Right atrium auricular region (tissue), 2 donors: ENCODE data around the gene NDUFA3. TPM values are rescaled to one million over a fixed set of nuclear protein-coding genes. Genes with fewer than 3 reads are reported as not detected.

Experiments used
- DNase-seq: peaks from one replicate; pipeline ENCODE4 v3.0.0-alpha.2; 2019; ENCODE audit warnings: low spot score
- H3K27ac ChIP-seq, 2 donors: fragments of 200-600 bp; sonication (generic); 1 replicate in 1 of 2; 2 replicates in 1 of 2; pipeline ENCODE4 v1.5.1; 2016 to 2019
- H3K27me3 ChIP-seq, 2 donors: fragments of 200-600 bp; sonication (generic); one replicate each; pipeline versions ENCODE4 v1.5.1 to v1.6.0; 2017 to 2019
- H3K36me3 ChIP-seq: fragments of 200-600 bp; sonication (generic); one replicate; pipeline ENCODE4 v1.5.1; 2016
- H3K4me1 ChIP-seq, 2 donors: fragments of 200-600 bp; sonication (generic); one replicate each; pipeline versions ENCODE4 v1.5.1 to v1.6.0; 2017 to 2019
- H3K4me3 ChIP-seq, 2 donors: fragments of 200-600 bp; sonication (generic); 1 replicate in 1 of 2; 2 replicates in 1 of 2; pipeline ENCODE4 v1.5.1; 2017 to 2019; ENCODE audit warnings: mild to moderate bottlenecking in 1 of 2, moderate library complexity in 1 of 2
- H3K9me3 ChIP-seq, 2 donors: fragments of 200-600 bp; sonication (generic); one replicate each; pipeline ENCODE4 v1.5.1; 2019
- total RNA-seq, 2 donors: library from RNA; depleted of rRNA; stranded (reverse); fragments of >200 nt; gene quantifications; one replicate each; pipeline ENCODE4 v1.1.0, GENCODE V29; 2016
- TF ChIP-seq, protein P1 (sequence below), 2 donors: fragments of 200-600 bp; sonication (generic); IDR thresholded peaks; one replicate each; pipeline ENCODE4 v1.5.1; 2019; ENCODE audit warnings: antibody characterized with exemption in 2 of 2

Gene NDUFA3
- 100 to 1,000 TPM in 1 of 2 donors, 10 to 100 TPM in 1; 51.3 to 108 TPM for total RNA-seq

DNA sequence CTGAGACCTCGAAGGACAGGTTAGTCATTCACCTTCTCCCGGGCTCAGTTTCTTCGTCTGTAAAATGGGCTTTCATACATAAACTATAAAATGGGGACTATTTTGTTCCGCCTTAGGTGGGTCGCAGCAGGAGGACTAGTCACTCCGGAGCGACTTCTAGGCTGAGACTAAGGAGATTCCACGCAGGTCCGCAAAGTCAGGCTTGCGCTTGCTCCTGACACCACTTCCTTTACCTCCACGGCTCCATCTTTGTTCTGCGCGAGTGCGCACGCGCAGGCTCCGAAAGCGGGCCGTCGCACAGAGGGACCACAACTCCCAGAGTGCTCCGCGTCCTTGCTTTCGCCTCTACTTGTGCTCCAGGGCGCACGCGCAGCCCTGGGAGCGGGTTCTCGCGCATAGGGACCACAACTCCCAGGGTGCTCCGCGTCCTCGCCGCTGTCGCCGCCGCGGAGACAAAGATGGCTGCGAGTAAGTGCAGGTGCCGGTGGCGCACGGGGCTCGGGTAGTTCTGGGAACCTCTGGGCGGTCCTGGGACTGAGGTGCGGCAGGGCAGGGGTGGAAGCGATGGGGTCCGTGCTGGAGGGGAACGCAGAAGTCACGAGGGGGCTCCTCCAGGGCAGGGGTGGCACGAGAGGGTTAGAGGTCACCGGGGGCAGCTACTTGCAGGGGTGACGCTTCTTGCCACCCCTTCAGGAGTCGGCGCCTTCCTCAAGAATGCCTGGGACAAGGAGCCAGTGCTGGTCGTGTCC, at the start of gene NDUFA3:
NDUFA3 (plus strand) TSS at position 435 of the 749 bp plus-strand sequence; CDS start at position 459, 24 bp downstream.
- peak within 1 kb of the TSS; percentile 89 to 96 for H3K4me3 ChIP-seq
- DNase-seq, result peak; percentile 97
- no peaks in the 10 kb centered on the region for H3K9me3 ChIP-seq
- H3K27me3 ChIP-seq, result no peaks in the 10 kb centered on the region
- H3K4me1 ChIP-seq, result peaks cover 0 to 13% of the 10 kb centered on the region in 2 donors
- peak within 1 kb of the TSS; percentile 82 to 84 for H3K27ac ChIP-seq
- H3K36me3 ChIP-seq, result peaks cover 22% of the 10 kb centered on the region
- TF ChIP-seq, protein P1, sequence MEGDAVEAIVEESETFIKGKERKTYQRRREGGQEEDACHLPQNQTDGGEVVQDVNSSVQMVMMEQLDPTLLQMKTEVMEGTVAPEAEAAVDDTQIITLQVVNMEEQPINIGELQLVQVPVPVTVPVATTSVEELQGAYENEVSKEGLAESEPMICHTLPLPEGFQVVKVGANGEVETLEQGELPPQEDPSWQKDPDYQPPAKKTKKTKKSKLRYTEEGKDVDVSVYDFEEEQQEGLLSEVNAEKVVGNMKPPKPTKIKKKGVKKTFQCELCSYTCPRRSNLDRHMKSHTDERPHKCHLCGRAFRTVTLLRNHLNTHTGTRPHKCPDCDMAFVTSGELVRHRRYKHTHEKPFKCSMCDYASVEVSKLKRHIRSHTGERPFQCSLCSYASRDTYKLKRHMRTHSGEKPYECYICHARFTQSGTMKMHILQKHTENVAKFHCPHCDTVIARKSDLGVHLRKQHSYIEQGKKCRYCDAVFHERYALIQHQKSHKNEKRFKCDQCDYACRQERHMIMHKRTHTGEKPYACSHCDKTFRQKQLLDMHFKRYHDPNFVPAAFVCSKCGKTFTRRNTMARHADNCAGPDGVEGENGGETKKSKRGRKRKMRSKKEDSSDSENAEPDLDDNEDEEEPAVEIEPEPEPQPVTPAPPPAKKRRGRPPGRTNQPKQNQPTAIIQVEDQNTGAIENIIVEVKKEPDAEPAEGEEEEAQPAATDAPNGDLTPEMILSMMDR (IDR thresholded peaks at IDR 0.05), result no peak

DNA sequence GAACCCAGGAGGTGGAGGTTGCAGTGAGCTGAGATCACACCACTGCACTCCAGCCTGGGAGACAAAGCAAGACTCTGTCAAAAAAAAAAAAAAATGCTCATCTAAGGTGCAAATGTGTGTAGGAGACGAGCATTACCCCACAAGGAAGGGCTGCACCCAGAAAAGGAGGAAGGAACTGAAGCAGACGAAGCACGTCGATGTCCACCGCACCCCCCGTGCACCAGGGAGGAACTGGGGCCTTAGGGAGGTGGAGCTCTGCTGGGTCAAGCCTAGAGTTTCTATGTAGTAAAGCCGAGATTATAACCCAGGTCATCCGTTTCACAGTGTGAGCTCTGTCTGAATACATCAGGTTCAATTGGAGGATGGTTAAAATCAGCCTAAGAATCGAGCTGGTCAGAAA, 40.0 kb upstream of the NDUFA3 start:
- Histone ChIP-seq H3K27ac (no peak overlapping the region), H3K4me1 (no peaks in the 10 kb centered on the region), H3K36me3 (no peaks in the 10 kb centered on the region), H3K27me3 (no peaks in the 10 kb centered on the region), H3K4me3 (no peak overlapping the region), H3K9me3 (no peaks in the 10 kb centered on the region)
- TF ChIP-seq, protein P1 (IDR thresholded peaks at IDR 0.05), result no peak
- DNase-seq, result no peak

- Histone ChIP-seq H3K36me3 (no peaks in the 10 kb centered on the region), H3K9me3 (no peaks in the 10 kb centered on the region), H3K27me3 (no peaks in the 10 kb centered on the region), H3K4me3 (no peak within 1 kb of the TSS), H3K27ac (no peak within 1 kb of the TSS), H3K4me1 (no peaks in the 10 kb centered on the region)
- TF ChIP-seq, protein P1 (IDR thresholded peaks at IDR 0.05), result no peak
- no peak for DNase-seq
Measured at GRCh38 chr19:54063350-54064116, 39.1 kb upstream of the NDUFA3 start, which contains the start of gene VSTM1. TSS of gene VSTM1 (minus strand) at chr19:54063897. CDS start at chr19:54063777, 120 bp downstream.

GRCh38 chr19:54069470-54069869, 33.2 kb upstream of the NDUFA3 start:
- no peak overlapping the region for H3K4me3 ChIP-seq
- DNase-seq, result no peak
- peaks cover 0 to 11% of the 10 kb centered on the region in 2 donors for H3K9me3 ChIP-seq
- TF ChIP-seq, protein P1 (IDR thresholded peaks at IDR 0.05), result no peak
- H3K4me1 ChIP-seq, result no peaks in the 10 kb centered on the region
- no peaks in the 10 kb centered on the region for H3K27me3 ChIP-seq
- no peak overlapping the region for H3K27ac ChIP-seq
- H3K36me3 ChIP-seq, result no peaks in the 10 kb centered on the region

DNA sequence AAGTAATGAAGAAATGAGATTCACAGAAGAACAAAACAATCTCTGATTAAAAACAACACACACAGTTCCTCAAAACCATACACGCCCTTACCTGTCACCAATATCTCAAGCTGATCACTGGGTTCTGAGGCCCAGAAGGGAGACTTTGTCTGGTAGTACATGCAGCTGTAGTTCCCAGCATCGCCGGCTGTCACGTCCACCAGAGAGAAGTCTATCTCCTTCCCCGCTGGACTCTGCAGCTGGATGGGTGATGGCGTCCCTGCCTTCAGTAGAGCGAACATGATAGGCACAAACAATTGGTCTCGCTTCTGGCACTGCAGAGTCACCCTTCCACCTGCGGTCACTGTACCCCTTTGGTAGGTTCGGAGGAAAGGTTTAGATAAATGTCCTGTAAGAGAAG, 28.8 kb upstream of the NDUFA3 start:
- Histone ChIP-seq H3K4me3 (no peak overlapping the region), H3K9me3 (peaks cover 0 to 11% of the 10 kb centered on the region in 2 donors), H3K27ac (no peak overlapping the region), H3K4me1 (no peaks in the 10 kb centered on the region), H3K36me3 (no peaks in the 10 kb centered on the region), H3K27me3 (no peaks in the 10 kb centered on the region)
- TF ChIP-seq, protein P1 (IDR thresholded peaks at IDR 0.05), result no peak
- no peak for DNase-seq
